Measurements from ENCODE around the gene HHAT. TPM values are rescaled to one million over a fixed set of nuclear protein-coding genes. Genes with fewer than 3 reads are reported as not detected.

The HHAT gene
- total RNA-seq, 4 donors from 2014 or later: 0.31 to 0.33 (median 0.33) TPM; not detected in 1

GRCh38 chr1:210700083-210700482, 371.4 kb downstream of the HHAT start:
- TF ChIP-seq POLR2A (IDR thresholded peaks at IDR 0.05): no peak
- no peak for TF ChIP-seq CTCF (IDR thresholded peaks at IDR 0.05 in 4 of 5, conservative IDR thresholded peaks at IDR 0.05 in 1 of 5)
- Histone ChIP-seq H3K9me3 (no peaks in the 10 kb centered on the region), H3K27me3 (no peaks in the 10 kb centered on the region), H3K36me3 (no peaks in the 10 kb centered on the region), H3K4me3 (no peak overlapping the region), H3K27ac (no peak overlapping the region), H3K4me1 (no peaks in the 10 kb centered on the region)
- in situ Hi-C loops (cut with MboI; ENCODE audit: low sequenced_read_pairs in 4 of 4) (no loop called here), intact Hi-C loops (cut with DNase I; ENCODE audit: low total_unique reads) (no loop called here)
- no peak for DNase-seq
- no peak for ATAC-seq

- intact Hi-C loops (cut with DNase I; ENCODE audit: low total_unique reads): no loop called here
- in situ Hi-C loops (cut with MboI; ENCODE audit: low sequenced_read_pairs in 4 of 4): no loop called here
Measured at GRCh38 chr1:210700511-210700910, 371.8 kb downstream of the HHAT start.

GRCh38 chr1:210702506-210702905, 373.8 kb downstream of the HHAT start:
- DNase-seq: no peak
- Histone ChIP-seq H3K36me3 (no peaks in the 10 kb centered on the region), H3K9me3 (no peaks in the 10 kb centered on the region), H3K4me3 (no peak overlapping the region), H3K27ac (no peak overlapping the region), H3K27me3 (no peaks in the 10 kb centered on the region), H3K4me1 (no peaks in the 10 kb centered on the region)
- TF ChIP-seq CTCF (IDR thresholded peaks at IDR 0.05 in 4 of 5, conservative IDR thresholded peaks at IDR 0.05 in 1 of 5): no peak
- no peak for TF ChIP-seq POLR2A (IDR thresholded peaks at IDR 0.05)
- ATAC-seq: no peak
- in situ Hi-C loops (cut with MboI; ENCODE audit: low sequenced_read_pairs in 4 of 4) (no loop called here), intact Hi-C loops (cut with DNase I; ENCODE audit: low total_unique reads) (no loop called here)

More at GRCh38 chr1:210700511-210700910, 371.8 kb downstream of the HHAT start:
- no peak for ATAC-seq
- Histone ChIP-seq H3K36me3 (no peaks in the 10 kb centered on the region), H3K9me3 (no peaks in the 10 kb centered on the region), H3K4me1 (no peaks in the 10 kb centered on the region), H3K27ac (no peak overlapping the region), H3K27me3 (no peaks in the 10 kb centered on the region), H3K4me3 (no peak overlapping the region)
- no peak for TF ChIP-seq POLR2A (IDR thresholded peaks at IDR 0.05)
- no peak for TF ChIP-seq CTCF (IDR thresholded peaks at IDR 0.05 in 4 of 5, conservative IDR thresholded peaks at IDR 0.05 in 1 of 5)
- DNase-seq: no peak

GRCh38 chr1:210703593-210703992, 374.9 kb downstream of the HHAT start:
- DNase-seq: no peak
- Histone ChIP-seq H3K36me3 (no peaks in the 10 kb centered on the region), H3K4me1 (no peaks in the 10 kb centered on the region), H3K9me3 (no peaks in the 10 kb centered on the region), H3K4me3 (no peak overlapping the region), H3K27me3 (no peaks in the 10 kb centered on the region), H3K27ac (no peak overlapping the region)
- no peak for ATAC-seq
- no peak for TF ChIP-seq POLR2A (IDR thresholded peaks at IDR 0.05)
- no peak for TF ChIP-seq CTCF (IDR thresholded peaks at IDR 0.05 in 4 of 5, conservative IDR thresholded peaks at IDR 0.05 in 1 of 5)
- intact Hi-C loops (cut with DNase I; ENCODE audit: low total_unique reads) (no loop called here), in situ Hi-C loops (cut with MboI; ENCODE audit: low sequenced_read_pairs in 4 of 4) (no loop called here)

GRCh38 chr1:210705086-210705485, 376.4 kb downstream of the HHAT start:
- Histone ChIP-seq H3K27me3 (no peaks in the 10 kb centered on the region), H3K36me3 (no peaks in the 10 kb centered on the region), H3K27ac (no peak overlapping the region), H3K4me1 (no peaks in the 10 kb centered on the region), H3K4me3 (no peak overlapping the region), H3K9me3 (no peaks in the 10 kb centered on the region)
- intact Hi-C loops (cut with DNase I; ENCODE audit: low total_unique reads) (no loop called here), in situ Hi-C loops (cut with MboI; ENCODE audit: low sequenced_read_pairs in 4 of 4) (no loop called here)
- DNase-seq (no peak), ATAC-seq (no peak)
- TF ChIP-seq CTCF (IDR thresholded peaks at IDR 0.05 in 4 of 5, conservative IDR thresholded peaks at IDR 0.05 in 1 of 5) (no peak), POLR2A (IDR thresholded peaks at IDR 0.05) (no peak)

All from gastrocnemius medialis (tissue), 4 donors.